ENCODE results near the gene HORMAD2. TPM values are rescaled to one million over a fixed set of nuclear protein-coding genes. Genes with fewer than 3 reads are reported as not detected.

HORMAD2 gene
- total and polyA plus RNA-seq, 2 experiments from 2014 or later: not detected

DNA sequence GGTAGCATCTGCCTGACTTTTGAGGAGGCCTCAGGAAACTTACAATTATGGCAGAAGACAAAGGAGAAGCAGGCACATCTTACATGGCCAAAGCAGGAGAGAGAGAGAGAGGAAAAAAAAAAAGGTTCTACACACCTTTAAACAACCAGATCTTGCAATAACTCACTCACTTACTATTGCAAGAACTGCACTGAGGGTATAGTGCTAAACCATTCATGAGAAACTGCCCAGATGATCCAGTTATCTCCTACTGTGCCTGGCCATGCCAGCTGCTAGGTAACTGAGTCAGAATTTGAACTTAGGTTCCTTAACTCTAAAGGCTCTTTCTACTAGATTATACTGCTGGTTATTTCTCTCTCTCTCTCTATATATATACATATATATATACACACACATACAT is 7.3 kb downstream of the HORMAD2 start:
- no peak for TF ChIP-seq EZH2 (IDR thresholded peaks at IDR 0.05; ENCODE audit: insufficient read depth, poor library complexity, severe bottlenecking)
- TF ChIP-seq EZH2phosphoT487 (IDR thresholded peaks at IDR 0.05; ENCODE audit: insufficient read depth, low read depth): no peak
- in situ Hi-C loops (cut with MboI): loop anchor here (25.0 kb wide), 1 partner anchor 700 kb away; the partner anchor contains the start of gene AP1B1

GRCh38 chr22:30088468-30088867 is 8.2 kb downstream of the HORMAD2 start:
- no peaks in the 10 kb centered on the region for H3K9me3 ChIP-seq (ENCODE audit: low read depth)
- H3K27ac ChIP-seq: no peak overlapping the region
- H3F3A ChIP-seq (ENCODE audit: insufficient read depth): peaks cover 18% of the 10 kb centered on the region; the same call in 1 of the 2 replicates
- TF ChIP-seq EZH2phosphoT487 (IDR thresholded peaks at IDR 0.05; ENCODE audit: insufficient read depth, low read depth) (no peak), EZH2 (IDR thresholded peaks at IDR 0.05; ENCODE audit: insufficient read depth, poor library complexity, severe bottlenecking) (no peak)
- no peaks in the 10 kb centered on the region for H4K20me1 ChIP-seq (ENCODE audit: insufficient read depth)
- no peak overlapping the region for H3K9ac ChIP-seq
- H3K4me1 ChIP-seq (ENCODE audit: insufficient read depth): no peaks in the 10 kb centered on the region; the same call in 1 of the 2 replicates
- in situ Hi-C loops (cut with MboI): loop anchor here (25.0 kb wide), 1 partner anchor 701 kb away; the partner anchor contains the start of gene AP1B1
- DNase-seq: no peak
- no peaks in the 10 kb centered on the region for H3K27me3 ChIP-seq (replicated peaks; ENCODE audit: insufficient read depth)
- no peak overlapping the region for H2AFZ ChIP-seq
- H3K4me2 ChIP-seq (ENCODE audit: unreplicated experiment): no peak overlapping the region
- H3K9me2 ChIP-seq (ENCODE audit: insufficient read depth): no peaks in the 10 kb centered on the region
- H3K79me2 ChIP-seq (ENCODE audit: insufficient read depth): no peaks in the 10 kb centered on the region
- H3K36me3 ChIP-seq (ENCODE audit: low read depth): no peaks in the 10 kb centered on the region
- H3K4me3 ChIP-seq: no peak overlapping the region

More for the DNA sequence above, 7.3 kb downstream of the HORMAD2 start:
- Histone ChIP-seq H3K4me3 (no peak overlapping the region), H3K4me2 (ENCODE audit: unreplicated experiment) (no peak overlapping the region), H3K9me3 (ENCODE audit: low read depth) (no peaks in the 10 kb centered on the region), H3F3A (ENCODE audit: insufficient read depth) (peaks cover 18% of the 10 kb centered on the region; the same call in 1 of the 2 replicates), H3K36me3 (ENCODE audit: low read depth) (no peaks in the 10 kb centered on the region), H3K27me3 (replicated peaks; ENCODE audit: insufficient read depth) (no peaks in the 10 kb centered on the region), H4K20me1 (ENCODE audit: insufficient read depth) (no peaks in the 10 kb centered on the region), H3K79me2 (ENCODE audit: insufficient read depth) (no peaks in the 10 kb centered on the region), H3K27ac (no peak overlapping the region), H3K9me2 (ENCODE audit: insufficient read depth) (no peaks in the 10 kb centered on the region), H3K9ac (no peak overlapping the region), H3K4me1 (ENCODE audit: insufficient read depth) (no peaks in the 10 kb centered on the region; the same call in 1 of the 2 replicates), H2AFZ (no peak overlapping the region)
- no peak for DNase-seq

GRCh38 chr22:30089655-30089974 is 9.4 kb downstream of the HORMAD2 start:
- in situ Hi-C loops (cut with MboI): loop anchor here (25.0 kb wide), 1 partner anchor 702 kb away; the partner anchor contains the start of gene AP1B1
- peak overlapping the region; percentile 67 for H3K27ac ChIP-seq

GRCh38 chr22:30092686-30093085 is 12.4 kb downstream of the HORMAD2 start:
- Histone ChIP-seq H2AFZ (no peak overlapping the region), H3K9me2 (ENCODE audit: insufficient read depth) (no peaks in the 10 kb centered on the region), H3K27me3 (replicated peaks; ENCODE audit: insufficient read depth) (no peaks in the 10 kb centered on the region), H3K36me3 (ENCODE audit: low read depth) (no peaks in the 10 kb centered on the region), H4K20me1 (ENCODE audit: insufficient read depth) (no peaks in the 10 kb centered on the region), H3K4me2 (ENCODE audit: unreplicated experiment) (no peak overlapping the region), H3K4me1 (ENCODE audit: insufficient read depth) (no peaks in the 10 kb centered on the region; the same call in 1 of the 2 replicates), H3K4me3 (no peak overlapping the region), H3F3A (ENCODE audit: insufficient read depth) (peaks cover 5% of the 10 kb centered on the region; the same call in 1 of the 2 replicates), H3K79me2 (ENCODE audit: insufficient read depth) (no peaks in the 10 kb centered on the region), H3K27ac (no peak overlapping the region), H3K9ac (no peak overlapping the region), H3K9me3 (ENCODE audit: low read depth) (no peaks in the 10 kb centered on the region)
- in situ Hi-C loops (cut with MboI): loop anchor here (25.0 kb wide), 1 partner anchor 705 kb away; the partner anchor contains the start of gene AP1B1
- WGBS, 2 experiments (ENCODE audit: low coverage in 1 of 2, low lambda C conversion rate in 2 of 2, missing lambda C conversion rate in 2 of 2): 41 to 44% methylated on average over 1 of the region's 1 CpG
- DNase-seq: no peak
- TF ChIP-seq EZH2phosphoT487 (IDR thresholded peaks at IDR 0.05; ENCODE audit: insufficient read depth, low read depth) (no peak), EZH2 (IDR thresholded peaks at IDR 0.05; ENCODE audit: insufficient read depth, poor library complexity, severe bottlenecking) (no peak)

More at GRCh38 chr22:30089655-30089974, 9.4 kb downstream of the HORMAD2 start:
- 57% methylated on average over 1 of the region's 1 CpG for WGBS, 2 experiments (ENCODE audit: low coverage in 1 of 2, low lambda C conversion rate in 2 of 2, missing lambda C conversion rate in 2 of 2)
- Histone ChIP-seq H2AFZ (peak overlapping the region; percentile 79), H3K27me3 (replicated peaks; ENCODE audit: insufficient read depth) (no peaks in the 10 kb centered on the region), H3F3A (ENCODE audit: insufficient read depth) (peaks cover 18% of the 10 kb centered on the region; the same call in 1 of the 2 replicates), H4K20me1 (ENCODE audit: insufficient read depth) (no peaks in the 10 kb centered on the region), H3K4me2 (ENCODE audit: unreplicated experiment) (peak overlapping the region; percentile 80), H3K9ac (peak overlapping the region; percentile 56), H3K79me2 (ENCODE audit: insufficient read depth) (no peaks in the 10 kb centered on the region), H3K9me3 (ENCODE audit: low read depth) (no peaks in the 10 kb centered on the region), H3K9me2 (ENCODE audit: insufficient read depth) (no peaks in the 10 kb centered on the region), H3K36me3 (ENCODE audit: low read depth) (no peaks in the 10 kb centered on the region), H3K4me3 (peak overlapping the region; percentile 62), H3K4me1 (ENCODE audit: insufficient read depth) (no peaks in the 10 kb centered on the region; the same call in 1 of the 2 replicates)
- TF ChIP-seq EZH2phosphoT487 (IDR thresholded peaks at IDR 0.05; ENCODE audit: insufficient read depth, low read depth) (no peak), EZH2 (IDR thresholded peaks at IDR 0.05; ENCODE audit: insufficient read depth, poor library complexity, severe bottlenecking) (no peak)
- peak; percentile 19 for DNase-seq
